Measurements from ENCODE around the gene AFF3.

- TF ChIP-seq, protein P1, sequence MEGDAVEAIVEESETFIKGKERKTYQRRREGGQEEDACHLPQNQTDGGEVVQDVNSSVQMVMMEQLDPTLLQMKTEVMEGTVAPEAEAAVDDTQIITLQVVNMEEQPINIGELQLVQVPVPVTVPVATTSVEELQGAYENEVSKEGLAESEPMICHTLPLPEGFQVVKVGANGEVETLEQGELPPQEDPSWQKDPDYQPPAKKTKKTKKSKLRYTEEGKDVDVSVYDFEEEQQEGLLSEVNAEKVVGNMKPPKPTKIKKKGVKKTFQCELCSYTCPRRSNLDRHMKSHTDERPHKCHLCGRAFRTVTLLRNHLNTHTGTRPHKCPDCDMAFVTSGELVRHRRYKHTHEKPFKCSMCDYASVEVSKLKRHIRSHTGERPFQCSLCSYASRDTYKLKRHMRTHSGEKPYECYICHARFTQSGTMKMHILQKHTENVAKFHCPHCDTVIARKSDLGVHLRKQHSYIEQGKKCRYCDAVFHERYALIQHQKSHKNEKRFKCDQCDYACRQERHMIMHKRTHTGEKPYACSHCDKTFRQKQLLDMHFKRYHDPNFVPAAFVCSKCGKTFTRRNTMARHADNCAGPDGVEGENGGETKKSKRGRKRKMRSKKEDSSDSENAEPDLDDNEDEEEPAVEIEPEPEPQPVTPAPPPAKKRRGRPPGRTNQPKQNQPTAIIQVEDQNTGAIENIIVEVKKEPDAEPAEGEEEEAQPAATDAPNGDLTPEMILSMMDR (conservative IDR thresholded peaks at IDR 0.05), result no peak
- no peak for TF ChIP-seq EZH2 (IDR thresholded peaks at IDR 0.05; ENCODE audit: low read depth)
These were observed 231.5 kb downstream of the AFF3 start for GRCh38 chr2:99910902-99911301.

Data from PC-9 (cell line).